ENCODE data around the gene GCN1.

DNA sequence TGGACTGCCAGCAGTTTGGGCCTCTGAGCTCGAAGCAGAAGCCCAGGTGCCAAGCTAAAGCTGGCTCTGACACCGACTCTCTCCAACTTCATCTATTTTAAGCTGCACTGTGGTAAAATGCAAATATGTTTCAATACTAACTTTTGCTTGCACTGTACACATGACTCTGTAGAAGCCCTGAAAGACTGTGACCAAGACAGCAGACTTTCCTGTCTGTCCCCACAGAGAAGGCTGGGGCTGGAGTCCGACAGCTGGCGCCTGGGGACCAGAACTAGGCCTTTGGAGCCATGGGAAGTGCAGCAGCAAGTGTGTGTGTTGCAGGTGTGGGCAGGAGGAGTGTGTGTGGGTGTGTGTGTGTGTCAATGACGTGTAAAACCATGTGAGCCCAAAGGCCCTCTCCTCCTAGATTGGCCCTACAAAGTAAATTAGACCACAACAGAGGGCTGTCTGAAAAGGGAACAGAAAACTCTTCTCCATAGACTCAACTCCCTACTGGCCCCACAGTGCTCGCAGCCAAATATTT, 61.6 kb downstream of the GCN1 start:
- TF ChIP-seq, protein P1, sequence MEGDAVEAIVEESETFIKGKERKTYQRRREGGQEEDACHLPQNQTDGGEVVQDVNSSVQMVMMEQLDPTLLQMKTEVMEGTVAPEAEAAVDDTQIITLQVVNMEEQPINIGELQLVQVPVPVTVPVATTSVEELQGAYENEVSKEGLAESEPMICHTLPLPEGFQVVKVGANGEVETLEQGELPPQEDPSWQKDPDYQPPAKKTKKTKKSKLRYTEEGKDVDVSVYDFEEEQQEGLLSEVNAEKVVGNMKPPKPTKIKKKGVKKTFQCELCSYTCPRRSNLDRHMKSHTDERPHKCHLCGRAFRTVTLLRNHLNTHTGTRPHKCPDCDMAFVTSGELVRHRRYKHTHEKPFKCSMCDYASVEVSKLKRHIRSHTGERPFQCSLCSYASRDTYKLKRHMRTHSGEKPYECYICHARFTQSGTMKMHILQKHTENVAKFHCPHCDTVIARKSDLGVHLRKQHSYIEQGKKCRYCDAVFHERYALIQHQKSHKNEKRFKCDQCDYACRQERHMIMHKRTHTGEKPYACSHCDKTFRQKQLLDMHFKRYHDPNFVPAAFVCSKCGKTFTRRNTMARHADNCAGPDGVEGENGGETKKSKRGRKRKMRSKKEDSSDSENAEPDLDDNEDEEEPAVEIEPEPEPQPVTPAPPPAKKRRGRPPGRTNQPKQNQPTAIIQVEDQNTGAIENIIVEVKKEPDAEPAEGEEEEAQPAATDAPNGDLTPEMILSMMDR (conservative IDR thresholded peaks at IDR 0.05 in 1 of 2, IDR thresholded peaks at IDR 0.05 in 1 of 2; ENCODE audit: low read depth in 1 of 2, low read length in 2 of 2), result no peak
- TF ChIP-seq EZH2 (IDR thresholded peaks at IDR 0.05; ENCODE audit: low read length, missing control alignments), result no peak
